ENCODE data around the gene TMEM201. TPM values are rescaled to one million over a fixed set of nuclear protein-coding genes. Genes with fewer than 3 reads are reported as not detected.

The TMEM201 gene
- polyA plus RNA-seq, 1 of the 3 experiments (the other 2 are of a cell fraction), result 8.2 TPM

GRCh38 chr1:9600861-9601834, 12.4 kb downstream of the TMEM201 start:
- Histone ChIP-seq H3K9me3 (no peaks in the 10 kb centered on the region), H3K27ac (ENCODE audit: low read depth in 2 of 2, low read length in 1 of 2) (no peak overlapping the region), H3K9me2 (no peaks in the 10 kb centered on the region), H3K79me2 (ENCODE audit: insufficient read depth) (no peaks in the 10 kb centered on the region), H3K36me3 (replicated peaks in 1 of 2; ENCODE audit: control insufficient read depth in 1 of 2, insufficient read depth in 2 of 2, low read length in 1 of 2) (peaks cover 0 to 50% of the 10 kb centered on the region in 2 experiments), H3K9ac (no peak overlapping the region), H3F3A (replicated peaks; ENCODE audit: insufficient read depth) (no peaks in the 10 kb centered on the region), H4K20me1 (ENCODE audit: insufficient read depth) (no peaks in the 10 kb centered on the region), H3K4me1 (ENCODE audit: control insufficient read depth in 1 of 2, insufficient read depth in 2 of 2, low read depth in 1 of 2, low read length in 1 of 2) (peaks cover 0 to 44% of the 10 kb centered on the region in 2 experiments; a peak in 2 of 4 replicates), H2AFZ (ENCODE audit: low read depth) (no peak overlapping the region), H3K4me2 (no peak overlapping the region), H3K4me3 (ENCODE audit: low read depth in 2 of 2, low read length in 1 of 2) (no peak overlapping the region), H3K27me3 (ENCODE audit: insufficient read depth) (no peaks in the 10 kb centered on the region)
- no peak for TF ChIP-seq MEF2A (IDR thresholded peaks at IDR 0.05; ENCODE audit: borderline replicate concordance, low read depth)
- TF ChIP-seq MAX (IDR thresholded peaks at IDR 0.05; ENCODE audit: low read depth), result no peak
- no peak for TF ChIP-seq FOXM1 (IDR thresholded peaks at IDR 0.05; ENCODE audit: low read depth)
- no peak for TF ChIP-seq SIN3A (IDR thresholded peaks at IDR 0.05; ENCODE audit: borderline replicate concordance, low read depth, low read length)
- no peak for TF ChIP-seq FOXJ3 (CRISPR knock-in tag; IDR thresholded peaks at IDR 0.05)
- TF ChIP-seq RFX5 (IDR thresholded peaks at IDR 0.05; ENCODE audit: low read length), result no peak
- no peak for TF ChIP-seq TAF1 (IDR thresholded peaks at IDR 0.05; ENCODE audit: borderline replicate concordance, low read depth, low read length)
- TF ChIP-seq CTCF (IDR thresholded peaks at IDR 0.05), result no peak
- no peak for TF ChIP-seq EP300 (IDR thresholded peaks at IDR 0.05; ENCODE audit: borderline replicate concordance in 1 of 2, low read depth in 1 of 2, low read length in 1 of 2)
- no peak for TF ChIP-seq TEAD4 (IDR thresholded peaks at IDR 0.05; ENCODE audit: borderline replicate concordance, insufficient read depth)
- TF ChIP-seq YY1 (IDR thresholded peaks at IDR 0.05; ENCODE audit: low read depth), result no peak
- no peak for TF ChIP-seq GATA2 (CRISPR knock-in tag; IDR thresholded peaks at IDR 0.05)
- no peak for DNase-seq
- ChIA-PET POLR2A (no interaction called here), CTCF (interaction anchor here (1.1 kb wide), 1 partner anchor 13 kb away, joined by 4 read pairs; no protein-coding TSS in a partner anchor)
- 96% methylated on average over 21 of the region's 39 CpGs for WGBS (ENCODE audit: low lambda C conversion rate)

All from SK-N-SH (cell line).